Measurements from ENCODE around the gene NOL4L. TPM values are rescaled to one million over a fixed set of nuclear protein-coding genes. Genes with fewer than 3 reads are reported as not detected.

Gene NOL4L
- polyA plus RNA-seq, 1 donor (not counting 4 experiments of a cell fraction or from before 2014, with no cell fraction given) = 1.0 TPM

DNA sequence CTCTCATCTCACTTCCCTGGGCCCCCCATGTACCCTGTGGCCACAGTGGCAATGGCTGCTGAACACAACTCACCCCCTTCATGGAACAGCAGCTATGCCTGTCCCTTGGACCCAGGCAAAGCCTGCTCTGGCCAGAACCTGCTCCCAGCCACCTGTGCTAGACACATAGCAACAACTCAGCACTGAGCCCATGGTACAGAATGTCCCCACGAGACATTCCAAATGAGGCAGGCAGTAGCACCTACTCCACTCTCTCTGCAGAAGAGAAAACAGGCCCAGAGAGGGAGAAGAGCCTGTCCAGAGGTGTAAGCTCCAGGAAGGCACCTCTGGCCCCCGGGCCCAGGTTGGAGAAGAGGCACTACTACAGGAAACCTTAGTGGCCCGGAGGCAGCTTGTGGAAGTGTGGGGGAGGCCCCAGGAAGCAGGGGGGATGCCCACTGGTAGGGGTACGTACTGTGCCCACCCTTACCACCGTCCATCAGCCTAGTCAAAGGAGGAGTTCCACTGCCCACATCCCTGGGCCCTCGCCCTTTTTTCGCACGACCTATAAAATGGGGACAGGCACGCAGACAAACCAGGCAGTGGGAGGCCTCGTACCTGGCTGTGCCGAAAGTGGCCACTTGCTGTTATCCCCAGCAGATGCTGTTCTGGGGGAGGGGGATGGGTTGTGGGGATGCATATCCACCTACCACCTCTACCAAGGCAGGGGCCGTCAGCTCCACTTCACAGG lies 129.8 kb downstream of the NOL4L start:
- H3K9ac ChIP-seq (ENCODE audit: control insufficient read depth, extremely low read depth, insufficient read depth, low read length) = no peak overlapping the region
- H3K4me1 ChIP-seq (ENCODE audit: control insufficient read depth, extremely low read depth, insufficient read depth, low read length) = no peaks in the 10 kb centered on the region
- no peaks in the 10 kb centered on the region for H4K20me1 ChIP-seq (ENCODE audit: control insufficient read depth, extremely low read depth, insufficient read depth, low read length)
- H3K4me2 ChIP-seq (ENCODE audit: control insufficient read depth, extremely low read depth, insufficient read depth, low read depth, low read length) = no peak overlapping the region
- no peak overlapping the region for H3K4me3 ChIP-seq (ENCODE audit: control insufficient read depth in 2 of 3, extremely low read depth in 1 of 3, insufficient read depth in 2 of 3, low read depth in 1 of 3, low read length in 3 of 3)
- H3K36me3 ChIP-seq (ENCODE audit: control insufficient read depth in 2 of 2, extremely low read depth in 1 of 2, insufficient read depth in 2 of 2, low read length in 2 of 2) = peaks cover 0 to 2% of the 10 kb centered on the region in 2 experiments
- DNase-seq (ENCODE audit: low read depth, low spot score) (no peak), FAIRE-seq (no peak)
- TF ChIP-seq, protein P1, sequence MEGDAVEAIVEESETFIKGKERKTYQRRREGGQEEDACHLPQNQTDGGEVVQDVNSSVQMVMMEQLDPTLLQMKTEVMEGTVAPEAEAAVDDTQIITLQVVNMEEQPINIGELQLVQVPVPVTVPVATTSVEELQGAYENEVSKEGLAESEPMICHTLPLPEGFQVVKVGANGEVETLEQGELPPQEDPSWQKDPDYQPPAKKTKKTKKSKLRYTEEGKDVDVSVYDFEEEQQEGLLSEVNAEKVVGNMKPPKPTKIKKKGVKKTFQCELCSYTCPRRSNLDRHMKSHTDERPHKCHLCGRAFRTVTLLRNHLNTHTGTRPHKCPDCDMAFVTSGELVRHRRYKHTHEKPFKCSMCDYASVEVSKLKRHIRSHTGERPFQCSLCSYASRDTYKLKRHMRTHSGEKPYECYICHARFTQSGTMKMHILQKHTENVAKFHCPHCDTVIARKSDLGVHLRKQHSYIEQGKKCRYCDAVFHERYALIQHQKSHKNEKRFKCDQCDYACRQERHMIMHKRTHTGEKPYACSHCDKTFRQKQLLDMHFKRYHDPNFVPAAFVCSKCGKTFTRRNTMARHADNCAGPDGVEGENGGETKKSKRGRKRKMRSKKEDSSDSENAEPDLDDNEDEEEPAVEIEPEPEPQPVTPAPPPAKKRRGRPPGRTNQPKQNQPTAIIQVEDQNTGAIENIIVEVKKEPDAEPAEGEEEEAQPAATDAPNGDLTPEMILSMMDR (optimal IDR thresholded peaks at IDR 0.05 in 1 of 3, IDR thresholded peaks at IDR 0.05 in 1 of 3, conservative IDR thresholded peaks at IDR 0.05 in 1 of 3; ENCODE audit: extremely low read depth in 1 of 3, insufficient read depth in 2 of 3, low read length in 3 of 3) = no peak
- TF ChIP-seq EZH2 (IDR thresholded peaks at IDR 0.05; ENCODE audit: low read length) = no peak
- no peaks in the 10 kb centered on the region for H3K9me1 ChIP-seq (ENCODE audit: control insufficient read depth, extremely low read depth, insufficient read depth, low read length)
- dilution Hi-C loops (cut with MboI; ENCODE audit: extremely low pct_ligation_motif_present, low sequenced_read_pairs) = no loop called here
- H3K27ac ChIP-seq (ENCODE audit: control insufficient read depth, insufficient read depth, low read length) = no peak overlapping the region
- H3K79me2 ChIP-seq (ENCODE audit: control insufficient read depth, insufficient read depth, low read length) = no peaks in the 10 kb centered on the region
- H3K9me3 ChIP-seq (ENCODE audit: control insufficient read depth, low read depth, low read length) = no peaks in the 10 kb centered on the region
- no peak overlapping the region for H2AFZ ChIP-seq (ENCODE audit: control insufficient read depth, low read length)
- H3K27me3 ChIP-seq (ENCODE audit: control insufficient read depth, extremely low read depth, insufficient read depth, low read length) = no peaks in the 10 kb centered on the region

DNA sequence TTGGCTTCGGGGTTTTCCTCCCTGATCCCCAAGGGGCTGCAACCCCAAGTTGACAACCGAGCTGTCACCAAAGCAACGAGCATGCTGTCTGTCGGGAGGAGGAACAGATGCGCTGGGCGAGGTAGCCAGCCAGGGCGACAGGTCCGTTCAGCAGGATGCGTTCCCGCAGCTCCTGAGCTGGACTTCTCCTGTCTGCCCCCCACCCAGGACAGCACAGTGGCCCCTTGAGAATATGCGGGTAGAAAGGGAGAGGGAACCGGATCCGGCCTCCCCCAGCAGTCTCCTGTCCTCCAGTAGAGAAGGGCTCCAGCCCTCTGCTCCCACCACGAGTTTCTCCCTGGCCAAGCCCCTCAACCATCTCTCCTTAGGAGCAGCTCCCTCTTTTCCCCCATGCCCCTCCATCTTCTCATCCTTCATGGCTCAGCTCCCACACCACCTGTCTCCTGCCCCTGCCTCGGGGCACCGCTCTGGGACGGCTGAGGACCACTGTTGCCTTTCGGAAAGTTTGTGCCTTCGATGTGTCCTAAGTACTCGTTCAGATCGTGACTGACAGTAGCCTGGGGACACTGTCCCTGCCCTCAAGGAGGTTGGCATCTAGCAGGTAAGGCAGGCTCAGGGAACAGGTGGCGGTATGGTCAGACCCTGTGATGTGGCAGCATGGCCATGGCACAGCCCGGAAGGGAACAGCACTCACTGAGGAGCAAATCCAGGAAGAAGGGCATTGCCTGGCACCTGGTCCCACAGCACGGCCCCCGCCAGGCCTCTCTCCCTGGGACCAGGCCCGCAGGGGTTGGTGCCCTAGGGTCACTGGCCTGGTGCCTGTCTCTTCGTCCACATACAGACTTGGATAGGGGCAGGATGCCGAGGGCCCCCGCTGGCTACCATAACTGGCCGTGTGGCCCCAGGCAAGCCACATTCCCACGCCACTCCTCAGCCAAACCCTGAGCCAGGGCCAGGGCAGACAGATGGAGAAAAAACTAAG lies 130.7 kb downstream of the NOL4L start:
- Histone ChIP-seq H3K9ac (ENCODE audit: control insufficient read depth, extremely low read depth, insufficient read depth, low read length) (no peak overlapping the region), H3K36me3 (ENCODE audit: control insufficient read depth in 2 of 2, extremely low read depth in 1 of 2, insufficient read depth in 2 of 2, low read length in 2 of 2) (peaks cover 0 to 2% of the 10 kb centered on the region in 2 experiments), H3K4me1 (ENCODE audit: control insufficient read depth, extremely low read depth, insufficient read depth, low read length) (no peaks in the 10 kb centered on the region), H4K20me1 (ENCODE audit: control insufficient read depth, extremely low read depth, insufficient read depth, low read length) (no peaks in the 10 kb centered on the region), H3K27me3 (ENCODE audit: control insufficient read depth, extremely low read depth, insufficient read depth, low read length) (no peaks in the 10 kb centered on the region), H3K79me2 (ENCODE audit: control insufficient read depth, insufficient read depth, low read length) (no peaks in the 10 kb centered on the region), H3K27ac (ENCODE audit: control insufficient read depth, insufficient read depth, low read length) (no peak overlapping the region), H2AFZ (ENCODE audit: control insufficient read depth, low read length) (no peak overlapping the region), H3K4me3 (ENCODE audit: control insufficient read depth in 2 of 3, extremely low read depth in 1 of 3, insufficient read depth in 2 of 3, low read depth in 1 of 3, low read length in 3 of 3) (no peak overlapping the region), H3K9me3 (ENCODE audit: control insufficient read depth, low read depth, low read length) (no peaks in the 10 kb centered on the region), H3K9me1 (ENCODE audit: control insufficient read depth, extremely low read depth, insufficient read depth, low read length) (no peaks in the 10 kb centered on the region), H3K4me2 (ENCODE audit: control insufficient read depth, extremely low read depth, insufficient read depth, low read depth, low read length) (no peak overlapping the region)
- DNase-seq (ENCODE audit: low read depth, low spot score) (no peak), FAIRE-seq (no peak)
- TF ChIP-seq, protein P1 (optimal IDR thresholded peaks at IDR 0.05 in 1 of 3, IDR thresholded peaks at IDR 0.05 in 1 of 3, conservative IDR thresholded peaks at IDR 0.05 in 1 of 3; ENCODE audit: extremely low read depth in 1 of 3, insufficient read depth in 2 of 3, low read length in 3 of 3) = no peak
- TF ChIP-seq EZH2 (IDR thresholded peaks at IDR 0.05; ENCODE audit: low read length) = no peak
- dilution Hi-C loops (cut with MboI; ENCODE audit: extremely low pct_ligation_motif_present, low sequenced_read_pairs) = no loop called here

All from keratinocyte (primary cell).